Gastrocnemius medialis (tissue), 4 donors: ENCODE results near the gene CNTNAP3B. TPM values are rescaled to one million over a fixed set of nuclear protein-coding genes. Genes with fewer than 3 reads are reported as not detected.

Experiments used
- total RNA-seq, 4 donors: library from RNA; depleted of rRNA; stranded (reverse); fragments of >200 nt; gene quantifications; one replicate each; pipeline versions ENCODE4 v1.1.0 to v1.2.3, GENCODE V29; 2016

The CNTNAP3B gene
- total RNA-seq, 4 donors from 2014 or later, result 2.4 to 7.4 (median 2.7) TPM

Other genes with a start within 250 kb of the CNTNAP3B start
- not detected for gene SPATA31A6, start 54.2 kb upstream of the CNTNAP3B start, total RNA-seq